ENCODE results near the gene DTNA. TPM values are rescaled to one million over a fixed set of nuclear protein-coding genes. Genes with fewer than 3 reads are reported as not detected.
A peak's percentile ranks its signal among the peaks of the same experiment; 100 is the strongest.

The DTNA gene
- total RNA-seq, 2 experiments from 2014 or later = 0.58 to 0.66 TPM

GRCh38 chr18:34772887-34773286, 62.8 kb downstream of the DTNA start:
- no peaks in the 10 kb centered on the region for H3K9me3 Mint-ChIP-seq
- no peak overlapping the region for H3K27ac Mint-ChIP-seq
- DNase-seq = no peak
- H3K36me3 Mint-ChIP-seq = no peaks in the 10 kb centered on the region
- peaks cover 23% of the 10 kb centered on the region for H3K27me3 Mint-ChIP-seq
- no peak overlapping the region for H3K4me3 Mint-ChIP-seq
- no peaks in the 10 kb centered on the region for H3K4me1 Mint-ChIP-seq

DNA sequence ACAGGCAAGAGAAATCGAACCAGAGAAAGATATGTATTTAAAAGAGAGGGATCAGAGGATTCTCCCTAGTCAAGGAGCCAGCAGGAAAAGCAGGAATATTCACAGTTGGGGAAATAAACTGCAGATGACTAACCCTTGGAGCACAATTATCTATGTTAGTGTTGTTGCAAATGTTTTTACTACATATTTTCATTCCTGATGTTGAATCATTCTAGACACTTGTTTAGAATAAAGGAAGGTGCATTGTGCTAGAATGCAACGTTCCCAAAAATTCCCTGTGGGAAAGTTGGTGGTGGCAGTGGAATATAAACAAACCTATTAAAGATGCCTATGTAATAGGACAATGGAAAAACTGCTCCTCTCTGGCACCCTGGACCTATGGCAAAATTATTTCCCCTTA, 63.3 kb downstream of the DTNA start:
- Mint-ChIP-seq H3K27me3 (peaks cover 23% of the 10 kb centered on the region), H3K4me1 (no peaks in the 10 kb centered on the region), H3K36me3 (no peaks in the 10 kb centered on the region), H3K27ac (no peak overlapping the region), H3K9me3 (no peaks in the 10 kb centered on the region), H3K4me3 (no peak overlapping the region)
- DNase-seq = no peak

GRCh38 chr18:34773961-34774766, 64.1 kb downstream of the DTNA start:
- Mint-ChIP-seq H3K36me3 (no peaks in the 10 kb centered on the region), H3K4me3 (no peak overlapping the region), H3K27ac (no peak overlapping the region)

GRCh38 chr18:34775461-34775860, 65.4 kb downstream of the DTNA start:
- Mint-ChIP-seq H3K36me3 (no peaks in the 10 kb centered on the region), H3K27ac (no peak overlapping the region), H3K27me3 (peaks cover 23% of the 10 kb centered on the region), H3K9me3 (no peaks in the 10 kb centered on the region), H3K4me3 (no peak overlapping the region), H3K4me1 (no peaks in the 10 kb centered on the region)
- DNase-seq = no peak

More at GRCh38 chr18:34773961-34774766, 64.1 kb downstream of the DTNA start:
- Mint-ChIP-seq H3K9me3 (no peaks in the 10 kb centered on the region), H3K4me1 (no peaks in the 10 kb centered on the region), H3K27me3 (peaks cover 23% of the 10 kb centered on the region)
- DNase-seq = no peak

DNA sequence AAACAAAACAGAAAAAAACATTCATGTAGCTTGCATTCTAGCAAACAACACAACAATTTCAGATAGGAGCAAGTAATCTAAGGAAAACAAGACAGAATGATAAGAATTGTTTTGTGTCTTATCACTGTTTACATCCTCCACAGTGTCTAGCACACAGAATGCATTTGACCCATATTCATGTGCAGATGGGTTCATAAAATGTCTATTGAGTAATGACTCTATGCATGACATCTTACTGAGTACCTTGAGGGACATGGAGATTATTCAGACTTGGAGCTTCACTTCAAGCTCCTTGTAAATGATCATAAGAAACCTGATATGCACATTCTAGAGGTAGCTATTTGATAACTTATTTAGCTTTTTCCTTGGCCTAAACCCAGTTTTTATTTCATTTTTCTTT, 69.0 kb downstream of the DTNA start:
- H3K9me3 Mint-ChIP-seq = no peaks in the 10 kb centered on the region
- H3K27ac Mint-ChIP-seq = no peak overlapping the region
- peaks cover 16% of the 10 kb centered on the region for H3K27me3 Mint-ChIP-seq
- no peak for DNase-seq
- no peaks in the 10 kb centered on the region for H3K36me3 Mint-ChIP-seq
- peaks cover 5% of the 10 kb centered on the region for H3K4me1 Mint-ChIP-seq
- no peak overlapping the region for H3K4me3 Mint-ChIP-seq

DNA sequence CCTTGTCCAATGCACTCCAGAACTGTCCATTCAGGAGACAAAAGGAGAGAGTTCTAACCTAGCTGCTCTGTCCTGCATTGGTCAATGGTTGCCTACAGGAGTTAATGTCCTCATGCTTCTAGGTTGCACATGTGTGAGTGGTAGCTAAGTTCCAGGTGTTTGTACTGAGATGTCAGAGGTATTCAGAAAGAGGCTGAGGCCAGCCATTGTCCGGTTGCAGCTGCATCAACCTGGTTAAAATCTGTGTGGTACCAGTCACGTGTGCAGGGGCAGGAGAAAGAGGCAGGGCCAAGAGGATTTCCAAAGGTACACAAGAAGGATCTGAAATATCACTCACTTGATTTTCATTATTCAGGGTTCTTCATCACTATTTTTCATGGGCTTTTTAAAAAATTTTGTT, 70.8 kb downstream of the DTNA start:
- Mint-ChIP-seq H3K4me3 (no peak overlapping the region), H3K36me3 (no peaks in the 10 kb centered on the region), H3K27me3 (peaks cover 14% of the 10 kb centered on the region), H3K4me1 (peaks cover 5% of the 10 kb centered on the region), H3K27ac (no peak overlapping the region), H3K9me3 (no peaks in the 10 kb centered on the region)
- no peak for DNase-seq

DNA sequence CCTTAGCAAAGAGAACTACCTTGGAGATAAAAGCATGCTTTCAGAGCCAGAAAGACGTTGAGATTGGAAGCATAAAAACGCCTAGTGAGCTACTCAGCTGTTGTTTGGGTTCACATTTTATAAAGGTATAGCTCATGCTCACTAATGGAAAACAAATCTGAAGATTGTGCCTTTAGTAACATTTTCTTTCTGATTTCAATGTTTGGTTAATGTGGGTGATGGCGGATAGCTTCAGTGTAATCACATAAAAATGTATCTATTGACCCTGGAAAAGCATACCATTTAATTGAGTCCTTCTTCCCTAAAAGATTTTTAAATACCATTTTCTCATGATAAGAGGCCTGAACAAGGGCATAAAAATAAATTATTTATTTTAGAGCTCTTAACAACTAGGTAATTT, 73.4 kb downstream of the DTNA start:
- Mint-ChIP-seq H3K4me3 (no peak overlapping the region), H3K36me3 (no peaks in the 10 kb centered on the region), H3K27ac (no peak overlapping the region), H3K9me3 (no peaks in the 10 kb centered on the region), H3K27me3 (peaks cover 12% of the 10 kb centered on the region), H3K4me1 (peaks cover 5% of the 10 kb centered on the region)
- no peak for DNase-seq

DNA sequence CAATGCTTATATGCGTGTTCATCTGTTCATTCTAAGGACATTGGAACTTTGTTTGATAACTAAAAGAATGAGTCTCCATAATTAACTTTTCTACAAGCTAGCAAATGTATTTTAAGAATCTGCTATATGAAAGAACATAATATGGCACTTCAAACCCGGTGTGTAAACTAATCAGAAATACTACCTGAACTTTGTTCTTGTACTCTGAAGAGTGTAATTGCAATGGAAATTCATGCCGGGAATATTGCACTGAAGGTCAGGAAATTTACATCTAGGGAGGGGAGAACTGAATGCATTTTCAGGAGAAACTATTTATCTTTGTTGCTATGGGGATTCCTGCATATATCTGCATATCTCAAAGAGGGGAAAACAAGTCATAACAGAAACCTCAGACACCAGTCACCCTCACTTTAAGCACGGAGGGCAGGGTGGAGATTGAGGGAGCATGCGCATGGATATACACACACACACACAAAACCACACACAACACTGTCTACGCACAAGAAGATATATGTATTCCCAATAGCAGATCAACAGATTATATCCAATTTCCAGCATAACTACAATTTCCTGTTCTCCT, 76.2 kb downstream of the DTNA start:
- Mint-ChIP-seq H3K9me3 (no peaks in the 10 kb centered on the region), H3K27me3 (peaks cover 12% of the 10 kb centered on the region), H3K4me3 (no peak overlapping the region), H3K36me3 (no peaks in the 10 kb centered on the region), H3K4me1 (peaks cover 9% of the 10 kb centered on the region), H3K27ac (no peak overlapping the region)
- DNase-seq = no peak

GRCh38 chr18:34787931-34788532, 77.9 kb downstream of the DTNA start:
- peak; percentile 4 for DNase-seq
- Mint-ChIP-seq H3K27me3 (peaks cover 20% of the 10 kb centered on the region), H3K27ac (no peak overlapping the region), H3K4me3 (no peak overlapping the region), H3K9me3 (peaks cover 3% of the 10 kb centered on the region), H3K4me1 (peaks cover 9% of the 10 kb centered on the region), H3K36me3 (no peaks in the 10 kb centered on the region)

- Mint-ChIP-seq H3K27me3 (peaks cover 28% of the 10 kb centered on the region), H3K36me3 (no peaks in the 10 kb centered on the region), H3K4me3 (no peak overlapping the region), H3K27ac (no peak overlapping the region), H3K4me1 (peaks cover 4% of the 10 kb centered on the region), H3K9me3 (peaks cover 3% of the 10 kb centered on the region)
- no peak for DNase-seq
Measured at GRCh38 chr18:34789768-34790344, 79.8 kb downstream of the DTNA start.

DNA sequence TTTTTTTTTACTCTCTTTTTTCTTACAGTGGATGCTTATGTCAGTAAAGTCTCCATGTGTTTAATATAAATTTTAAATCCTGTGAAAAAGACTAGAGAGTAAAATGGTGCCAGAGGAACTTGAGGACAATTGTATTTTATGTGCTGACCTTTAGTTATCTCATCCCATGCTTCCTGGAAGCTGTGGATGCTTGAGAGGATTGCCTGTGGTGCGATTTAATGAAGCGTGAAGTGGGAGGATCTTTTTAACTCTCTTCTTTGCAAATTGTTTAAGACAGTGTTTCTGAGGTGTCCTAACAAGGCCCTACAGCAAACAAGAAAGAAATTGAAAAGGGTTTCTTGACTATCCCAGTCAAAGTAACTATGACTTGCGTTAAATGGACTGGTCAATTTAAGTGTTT, 84.2 kb downstream of the DTNA start:
- Mint-ChIP-seq H3K27me3 (peaks cover 23% of the 10 kb centered on the region), H3K36me3 (no peaks in the 10 kb centered on the region), H3K4me1 (peaks cover 14% of the 10 kb centered on the region), H3K9me3 (peaks cover 3% of the 10 kb centered on the region), H3K27ac (no peak overlapping the region), H3K4me3 (no peak overlapping the region)
- DNase-seq = no peak

DNA sequence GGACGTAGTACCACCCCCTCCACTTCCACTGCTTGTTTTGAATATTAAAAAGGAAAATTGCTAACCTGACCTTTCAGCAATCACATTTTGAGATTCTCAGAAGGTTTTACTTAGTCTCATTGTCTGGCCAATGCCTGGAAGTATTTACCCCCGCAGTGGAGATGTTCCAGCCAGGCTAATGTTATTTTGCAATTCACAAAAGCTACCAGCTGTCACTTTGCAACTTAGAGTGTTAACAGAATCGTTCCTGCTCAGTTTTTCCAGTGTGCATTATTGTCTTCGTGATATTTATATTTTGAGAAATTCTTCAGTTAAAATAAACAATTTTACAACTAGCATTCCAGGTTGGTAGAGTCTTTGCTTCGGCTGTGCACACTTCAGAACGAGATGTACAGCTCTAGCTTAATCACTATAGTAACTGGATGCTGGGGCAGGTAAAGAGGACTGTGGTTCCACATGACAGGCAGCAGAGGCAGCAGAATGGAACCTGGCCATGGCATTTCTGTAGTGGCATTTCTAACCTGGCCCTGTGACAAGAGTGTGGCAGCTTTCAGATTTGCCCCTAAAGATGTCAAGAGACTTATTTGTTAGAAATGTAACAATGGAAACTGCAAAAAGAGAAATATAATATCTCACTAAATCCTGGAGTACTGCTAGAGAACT, 85.1 kb downstream of the DTNA start:
- Mint-ChIP-seq H3K27me3 (peaks cover 28% of the 10 kb centered on the region), H3K27ac (no peak overlapping the region), H3K4me1 (peaks cover 11% of the 10 kb centered on the region), H3K36me3 (no peaks in the 10 kb centered on the region), H3K9me3 (peaks cover 3% of the 10 kb centered on the region), H3K4me3 (no peak overlapping the region)
- no peak for DNase-seq

- Mint-ChIP-seq H3K27ac (no peak overlapping the region), H3K9me3 (peaks cover 3% of the 10 kb centered on the region), H3K36me3 (no peaks in the 10 kb centered on the region), H3K4me1 (peaks cover 10% of the 10 kb centered on the region), H3K4me3 (no peak overlapping the region), H3K27me3 (peaks cover 30% of the 10 kb centered on the region)
- no peak for DNase-seq
Measured at GRCh38 chr18:34796035-34796657, 86.0 kb downstream of the DTNA start.

DNA sequence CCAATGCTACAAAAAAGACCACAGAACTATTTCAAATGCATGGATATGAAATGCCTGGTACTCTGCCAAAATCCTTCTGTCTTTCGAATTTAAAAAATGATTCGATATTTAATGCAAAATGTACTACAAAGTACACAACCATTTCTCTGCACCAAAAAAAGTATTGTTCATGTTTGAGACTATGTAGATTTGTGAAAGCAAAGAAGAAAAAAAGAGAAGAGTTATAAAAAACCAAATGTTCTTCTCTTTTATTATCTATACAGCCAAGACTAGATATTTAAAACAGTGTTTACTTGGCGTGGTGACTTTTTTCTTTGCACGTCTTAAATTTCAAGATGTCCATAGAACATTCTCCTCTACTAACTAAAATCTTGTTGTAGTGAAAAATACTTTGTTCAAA, 89.2 kb downstream of the DTNA start:
- Mint-ChIP-seq H3K27me3 (peaks cover 16% of the 10 kb centered on the region), H3K36me3 (no peaks in the 10 kb centered on the region), H3K4me3 (no peak overlapping the region), H3K27ac (no peak overlapping the region), H3K4me1 (peaks cover 10% of the 10 kb centered on the region), H3K9me3 (no peaks in the 10 kb centered on the region)
- DNase-seq = no peak

- Mint-ChIP-seq H3K27ac (no peak overlapping the region), H3K4me1 (peaks cover 11% of the 10 kb centered on the region), H3K9me3 (no peaks in the 10 kb centered on the region), H3K36me3 (no peaks in the 10 kb centered on the region), H3K4me3 (no peak overlapping the region), H3K27me3 (peaks cover 14% of the 10 kb centered on the region)
- DNase-seq = no peak
Measured at GRCh38 chr18:34800381-34800780, 90.3 kb downstream of the DTNA start.

All from activated naive CD8-positive, alpha-beta T cell treated with anti-CD3 and anti-CD28 coated beads for 36 hours (primary cell).